Activated naive CD4-positive, alpha-beta T cell treated with anti-CD3 and anti-CD28 coated beads, Interleukin-2, amount 10 ng/mL, durations not matched to agents 7 days and 5 days (primary cell): Measurements from ENCODE around the gene NBL1.

Experiments
- CTCF ChIA-PET: fragments of 350-600 bp; sonication (Branson Sonifier 250); formaldehyde crosslinking; loops from one replicate; lab custom pipeline; 2021; ENCODE audit warnings: antibody characterized with exemption; lab: Charles Lee
- DNase-seq: peaks from one replicate; pipeline ENCODE4 v3.0.0-alpha.2; 2020
- H3K27ac Mint-ChIP-seq: one replicate; pipeline ENCODE4 v1.8.0; 2021; ENCODE audit warnings: mild to moderate bottlenecking, moderate library complexity, mixed read lengths
- H3K27me3 Mint-ChIP-seq: one replicate; pipeline ENCODE4 v1.8.0; 2021; ENCODE audit warnings: mild to moderate bottlenecking, mixed read lengths
- H3K36me3 Mint-ChIP-seq: one replicate; pipeline ENCODE4 v1.8.0; 2021; ENCODE audit warnings: mixed read lengths
- H3K4me1 Mint-ChIP-seq: one replicate; pipeline ENCODE4 v1.8.0; 2021; ENCODE audit warnings: mixed read lengths
- H3K4me3 Mint-ChIP-seq: one replicate; pipeline ENCODE4 v1.8.0; 2021; ENCODE audit warnings: mild to moderate bottlenecking, moderate library complexity, mixed read lengths
- H3K9me3 Mint-ChIP-seq: one replicate; pipeline ENCODE4 v1.8.0; 2021; ENCODE audit warnings: mixed read lengths

NBL1 gene

GRCh38 chr1:19679691-19680090 lies 35.6 kb downstream of the NBL1 start:
- no peaks in the 10 kb centered on the region for H3K36me3 Mint-ChIP-seq
- no peak overlapping the region for H3K4me3 Mint-ChIP-seq
- CTCF ChIA-PET: no interaction called here
- DNase-seq: no peak
- H3K9me3 Mint-ChIP-seq: no peaks in the 10 kb centered on the region
- no peaks in the 10 kb centered on the region for H3K4me1 Mint-ChIP-seq
- H3K27me3 Mint-ChIP-seq: peaks cover 19% of the 10 kb centered on the region
- H3K27ac Mint-ChIP-seq: no peak overlapping the region

GRCh38 chr1:19680644-19681043 lies 36.5 kb downstream of the NBL1 start:
- H3K27me3 Mint-ChIP-seq: peaks cover 10% of the 10 kb centered on the region
- CTCF ChIA-PET: interaction anchor here (2.1 kb wide), 1 partner anchor 24 kb away, joined by 9 read pairs; no protein-coding TSS in a partner anchor
- DNase-seq: no peak
- H3K4me1 Mint-ChIP-seq: no peaks in the 10 kb centered on the region
- no peak overlapping the region for H3K4me3 Mint-ChIP-seq
- H3K27ac Mint-ChIP-seq: no peak overlapping the region
- H3K9me3 Mint-ChIP-seq: no peaks in the 10 kb centered on the region
- H3K36me3 Mint-ChIP-seq: peaks cover 2% of the 10 kb centered on the region

DNA sequence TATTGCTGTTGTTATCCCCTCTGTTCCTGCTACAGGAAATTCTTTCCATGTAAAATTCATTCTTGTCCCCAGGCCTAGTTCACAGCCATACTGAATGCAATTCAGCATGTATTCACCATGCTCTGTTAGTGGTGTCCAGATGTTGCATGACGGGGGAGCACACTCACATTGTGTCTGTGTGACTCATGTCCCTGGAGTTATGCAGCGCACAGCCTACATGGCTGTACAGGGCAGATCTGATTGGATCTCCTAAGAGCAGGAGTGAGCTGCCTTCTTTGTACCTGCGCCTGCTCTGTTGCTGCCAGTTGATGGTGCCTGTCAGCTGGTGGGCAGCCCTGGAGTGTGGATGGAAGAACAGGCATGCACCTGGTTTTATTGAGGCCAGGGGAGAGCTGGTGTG lies 38.1 kb downstream of the NBL1 start:
- H3K4me3 Mint-ChIP-seq: no peak overlapping the region
- H3K9me3 Mint-ChIP-seq: peaks cover 1% of the 10 kb centered on the region
- H3K36me3 Mint-ChIP-seq: peaks cover 6% of the 10 kb centered on the region
- no peak for DNase-seq
- CTCF ChIA-PET: interaction anchor here (2.1 kb wide), 1 partner anchor 22 kb away, joined by 9 read pairs; no protein-coding TSS in a partner anchor
- no peak overlapping the region for H3K27ac Mint-ChIP-seq
- H3K27me3 Mint-ChIP-seq: no peaks in the 10 kb centered on the region
- peaks cover 3% of the 10 kb centered on the region for H3K4me1 Mint-ChIP-seq

GRCh38 chr1:19682901-19683300 lies 38.8 kb downstream of the NBL1 start:
- CTCF ChIA-PET: interaction anchor here (2.1 kb wide), 1 partner anchor 22 kb away, joined by 9 read pairs; no protein-coding TSS in a partner anchor
- Mint-ChIP-seq H3K27me3 (no peaks in the 10 kb centered on the region), H3K36me3 (peaks cover 11% of the 10 kb centered on the region), H3K9me3 (peaks cover 6% of the 10 kb centered on the region), H3K4me1 (peaks cover 9% of the 10 kb centered on the region), H3K27ac (no peak overlapping the region), H3K4me3 (no peak overlapping the region)
- no peak for DNase-seq

DNA sequence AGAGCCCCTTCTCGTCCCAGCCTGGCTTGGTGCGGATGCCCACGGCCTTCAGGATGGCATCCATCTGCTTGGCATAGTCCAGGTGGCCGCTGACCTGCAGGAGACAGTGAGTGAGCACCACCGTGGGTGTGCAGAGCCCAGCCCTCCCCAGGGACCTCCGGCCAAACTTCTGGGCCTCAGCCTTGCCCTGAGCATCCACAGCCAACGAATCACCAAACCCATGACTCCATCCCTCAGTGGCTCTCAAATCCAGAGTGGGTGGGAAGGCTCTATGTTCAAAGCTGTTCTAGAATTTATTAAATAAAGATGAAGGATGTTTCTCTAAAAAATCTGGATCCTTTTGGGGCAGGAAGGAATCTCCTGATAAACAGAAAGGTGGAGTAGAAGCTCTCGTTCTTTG lies 39.2 kb downstream of the NBL1 start:
- Mint-ChIP-seq H3K4me3 (no peak overlapping the region), H3K4me1 (peaks cover 13% of the 10 kb centered on the region), H3K36me3 (peaks cover 14% of the 10 kb centered on the region), H3K27me3 (no peaks in the 10 kb centered on the region), H3K9me3 (peaks cover 6% of the 10 kb centered on the region), H3K27ac (no peak overlapping the region)
- no peak for DNase-seq
- CTCF ChIA-PET: no interaction called here

DNA sequence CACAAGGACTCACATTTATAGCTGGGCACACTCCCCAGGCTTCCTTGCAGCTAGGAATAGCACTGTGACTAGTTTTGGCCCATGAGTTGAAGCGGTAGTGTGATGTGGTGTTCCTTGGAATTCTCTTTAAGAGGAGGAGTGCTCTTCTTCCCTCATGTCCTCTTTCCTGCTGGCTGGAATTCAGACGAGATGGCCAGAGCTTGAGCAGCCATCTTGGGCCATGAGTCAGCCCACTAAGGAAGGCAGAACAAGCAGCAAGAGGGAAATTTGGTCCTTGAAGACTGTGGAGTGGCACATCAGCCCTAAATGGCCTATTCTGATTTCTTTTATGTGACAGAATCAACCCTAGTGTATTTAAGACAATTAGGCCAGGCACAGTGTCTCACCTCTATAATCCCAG lies 40.6 kb downstream of the NBL1 start:
- peaks cover 27% of the 10 kb centered on the region for H3K36me3 Mint-ChIP-seq
- no peak overlapping the region for H3K4me3 Mint-ChIP-seq
- DNase-seq: no peak
- CTCF ChIA-PET: interaction anchor here (1.5 to 1.9 kb wide), 2 partner anchors 19 to 22 kb away, joined by 12 read pairs; no protein-coding TSS in a partner anchor
- H3K9me3 Mint-ChIP-seq: peaks cover 12% of the 10 kb centered on the region
- H3K27ac Mint-ChIP-seq: no peak overlapping the region
- H3K27me3 Mint-ChIP-seq: no peaks in the 10 kb centered on the region
- H3K4me1 Mint-ChIP-seq: peaks cover 24% of the 10 kb centered on the region

DNA sequence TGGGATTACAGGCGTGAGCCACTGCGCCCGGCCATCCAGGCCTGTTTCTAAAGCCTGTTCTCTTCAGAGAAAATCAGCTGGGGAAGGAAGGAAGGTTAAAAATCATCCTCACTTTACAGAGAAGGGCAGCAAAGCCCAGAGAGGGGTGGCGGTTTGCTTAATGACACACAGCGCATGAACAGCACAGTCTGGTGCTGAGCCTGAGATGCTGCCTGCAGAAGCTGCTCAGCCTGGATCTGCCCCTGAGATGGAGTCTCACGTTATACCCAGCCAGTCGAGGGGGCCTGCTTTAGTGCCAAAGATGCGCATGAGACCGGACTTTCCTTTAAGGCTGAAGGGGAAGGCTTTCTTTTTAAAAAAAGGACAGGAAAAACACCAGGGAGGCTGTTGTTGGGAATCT lies 41.9 kb downstream of the NBL1 start:
- H3K9me3 Mint-ChIP-seq: peaks cover 19% of the 10 kb centered on the region
- H3K4me3 Mint-ChIP-seq: no peak overlapping the region
- no peak for DNase-seq
- CTCF ChIA-PET: interaction anchor here (1.7 to 1.8 kb wide), 2 partner anchors 18 to 32 kb away, joined by 4 to 5 read pairs; no protein-coding TSS in a partner anchor
- peaks cover 38% of the 10 kb centered on the region for H3K36me3 Mint-ChIP-seq
- no peaks in the 10 kb centered on the region for H3K27me3 Mint-ChIP-seq
- H3K4me1 Mint-ChIP-seq: peaks cover 27% of the 10 kb centered on the region
- no peak overlapping the region for H3K27ac Mint-ChIP-seq

DNA sequence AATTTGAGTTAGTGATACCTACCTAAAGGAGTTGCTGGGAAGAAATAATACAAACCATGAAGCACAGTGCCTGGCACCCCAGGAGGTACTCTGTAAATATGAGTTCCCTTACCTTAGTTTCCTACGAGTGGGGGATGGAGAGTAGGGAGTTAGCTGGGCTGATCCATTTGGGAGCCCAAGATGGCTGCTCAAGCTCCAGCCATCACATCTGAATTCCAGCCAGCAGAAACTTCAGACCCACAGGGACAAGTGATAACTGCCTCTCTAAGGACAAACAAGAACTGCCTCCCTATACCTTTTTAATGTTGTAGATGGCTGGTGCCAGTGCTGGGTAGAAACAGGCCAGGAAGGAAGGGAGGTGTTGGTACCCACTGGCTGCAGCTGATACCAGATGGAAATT lies 43.3 kb downstream of the NBL1 start:
- Mint-ChIP-seq H3K9me3 (peaks cover 23% of the 10 kb centered on the region), H3K4me3 (no peak overlapping the region), H3K36me3 (peaks cover 47% of the 10 kb centered on the region), H3K27me3 (no peaks in the 10 kb centered on the region), H3K4me1 (peaks cover 27% of the 10 kb centered on the region), H3K27ac (peak overlapping the region; percentile 87)
- CTCF ChIA-PET: interaction anchor here (1.7 to 1.8 kb wide), 2 partner anchors 17 to 34 kb away, joined by 4 to 5 read pairs; no protein-coding TSS in a partner anchor
- DNase-seq: no peak

- Mint-ChIP-seq H3K27ac (peak overlapping the region; percentile 87), H3K4me1 (peaks cover 27% of the 10 kb centered on the region), H3K36me3 (peaks cover 47% of the 10 kb centered on the region), H3K27me3 (no peaks in the 10 kb centered on the region), H3K4me3 (no peak overlapping the region), H3K9me3 (peaks cover 23% of the 10 kb centered on the region)
- CTCF ChIA-PET: interaction anchor here (1.5 to 1.8 kb wide), 2 partner anchors 16 kb away, joined by 4 to 5 read pairs; no protein-coding TSS in a partner anchor
- DNase-seq: peak; percentile 54
These were observed 44.1 kb downstream of the NBL1 start for GRCh38 chr1:19688041-19688842.

GRCh38 chr1:19689085-19689757 lies 45.1 kb downstream of the NBL1 start:
- Mint-ChIP-seq H3K36me3 (peaks cover 50% of the 10 kb centered on the region), H3K4me3 (no peak overlapping the region), H3K4me1 (peaks cover 27% of the 10 kb centered on the region), H3K27ac (peak overlapping the region; percentile 42), H3K9me3 (peaks cover 23% of the 10 kb centered on the region), H3K27me3 (no peaks in the 10 kb centered on the region)
- CTCF ChIA-PET: interaction anchor here (1.5 kb wide), 1 partner anchor 15 kb away, joined by 4 read pairs; no protein-coding TSS in a partner anchor
- DNase-seq: no peak

DNA sequence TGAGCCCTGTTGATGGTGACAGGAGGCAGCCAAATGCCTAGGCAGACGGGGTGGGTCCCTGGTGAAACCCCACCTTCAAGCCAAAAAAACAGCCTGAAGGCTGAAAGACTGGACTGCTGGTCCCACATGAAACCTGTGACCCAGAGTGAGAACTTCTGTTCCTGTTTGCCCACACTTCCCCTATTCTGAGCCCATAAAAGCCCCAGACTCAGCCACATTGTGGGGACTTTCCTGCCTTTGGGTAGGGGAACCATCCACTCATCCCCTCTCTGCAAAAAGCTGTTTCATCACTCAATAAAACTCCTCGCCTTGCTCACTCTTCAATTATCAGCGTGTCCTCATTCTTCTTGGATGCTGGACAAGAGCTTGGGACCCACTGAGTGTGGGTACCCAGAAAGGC lies 45.7 kb downstream of the NBL1 start:
- Mint-ChIP-seq H3K9me3 (peaks cover 23% of the 10 kb centered on the region), H3K4me3 (no peak overlapping the region), H3K36me3 (peaks cover 50% of the 10 kb centered on the region), H3K4me1 (peaks cover 27% of the 10 kb centered on the region), H3K27me3 (no peaks in the 10 kb centered on the region), H3K27ac (no peak overlapping the region)
- DNase-seq: no peak
- CTCF ChIA-PET: interaction anchor here (0.8 to 1.0 kb wide), 2 partner anchors 14 to 28 kb away, joined by 3 read pairs; no protein-coding TSS in a partner anchor

DNA sequence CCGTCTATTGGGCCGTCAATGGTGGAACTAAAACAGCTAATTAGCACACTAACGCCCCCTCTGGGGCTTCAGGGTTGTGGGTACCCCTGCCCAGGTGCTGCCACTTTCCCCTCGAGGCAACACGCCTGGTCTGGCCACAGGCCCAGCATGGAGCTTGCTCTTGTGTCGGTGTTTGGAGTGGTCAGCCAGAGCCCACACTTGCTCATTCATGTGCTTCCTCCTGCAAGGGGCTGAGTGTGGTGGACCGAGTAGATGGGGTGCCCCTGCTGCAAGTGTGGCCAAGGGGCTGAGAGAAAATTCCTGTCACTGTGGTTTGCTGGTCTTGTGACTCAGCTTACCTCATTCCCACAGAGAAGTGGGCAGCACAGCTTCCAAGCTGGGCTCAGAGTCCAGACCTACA lies 46.2 kb downstream of the NBL1 start:
- Mint-ChIP-seq H3K27me3 (no peaks in the 10 kb centered on the region), H3K9me3 (peaks cover 23% of the 10 kb centered on the region), H3K27ac (no peak overlapping the region), H3K4me3 (no peak overlapping the region), H3K4me1 (peaks cover 27% of the 10 kb centered on the region), H3K36me3 (peaks cover 49% of the 10 kb centered on the region)
- no peak for DNase-seq
- CTCF ChIA-PET: interaction anchor here (0.8 to 1.0 kb wide), 2 partner anchors 14 to 29 kb away, joined by 3 read pairs; no protein-coding TSS in a partner anchor

- peaks cover 5% of the 10 kb centered on the region for H3K4me1 Mint-ChIP-seq
These were observed 50.2 kb downstream of the NBL1 start for GRCh38 chr1:19694298-19694697.

DNA sequence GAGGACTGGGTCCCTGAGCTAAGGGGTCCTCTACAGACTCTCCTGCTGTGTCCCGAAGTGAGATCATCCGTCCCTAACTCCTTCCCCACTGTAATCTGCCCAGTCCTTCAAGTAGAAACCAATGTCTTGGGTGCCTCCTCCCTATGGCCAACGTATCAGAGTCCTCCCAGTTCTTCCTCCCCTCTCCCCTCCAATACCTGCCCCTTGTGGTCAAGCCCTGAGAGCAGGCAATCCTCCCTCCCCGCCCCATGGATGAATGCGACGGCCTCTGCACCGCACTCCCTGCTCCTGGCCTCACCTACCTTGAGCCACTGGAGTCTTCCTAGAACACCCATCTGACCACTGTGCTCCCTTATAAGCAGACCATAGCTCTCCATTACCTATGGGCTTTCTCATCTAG lies 51.7 kb downstream of the NBL1 start:
- Mint-ChIP-seq H3K27ac (no peak overlapping the region), H3K27me3 (no peaks in the 10 kb centered on the region), H3K4me1 (no peaks in the 10 kb centered on the region), H3K4me3 (no peak overlapping the region), H3K9me3 (peaks cover 4% of the 10 kb centered on the region), H3K36me3 (peaks cover 23% of the 10 kb centered on the region)
- CTCF ChIA-PET: interaction anchor here (1.9 to 2.0 kb wide), 2 partner anchors 10 to 34 kb away, joined by 4 to 5 read pairs; no protein-coding TSS in a partner anchor
- DNase-seq: no peak

More at GRCh38 chr1:19694298-19694697, 50.2 kb downstream of the NBL1 start:
- H3K9me3 Mint-ChIP-seq: peaks cover 14% of the 10 kb centered on the region
- no peak overlapping the region for H3K4me3 Mint-ChIP-seq
- CTCF ChIA-PET: interaction anchor here (1.0 to 2.0 kb wide), 3 partner anchors 9 to 17 kb away, joined by 3 to 5 read pairs (median 4); no protein-coding TSS in a partner anchor
- peaks cover 33% of the 10 kb centered on the region for H3K36me3 Mint-ChIP-seq
- DNase-seq: no peak
- no peak overlapping the region for H3K27ac Mint-ChIP-seq
- no peaks in the 10 kb centered on the region for H3K27me3 Mint-ChIP-seq
